KMS-11 (cell line): ENCODE data around the gene MAN2B2.

Experiments
- H2AFZ ChIP-seq: fragments of 200-600 bp; sonication (generic); 2 replicates; pipeline ENCODE4 v1.6.1; 2016; ENCODE audit warnings: antibody characterized with exemption, mixed run types, low read depth
- H3K27ac ChIP-seq: fragments of 200-600 bp; sonication (generic); 2 replicates; pipeline ENCODE4 v1.6.1; 2016; ENCODE audit warnings: mild to moderate bottlenecking, mixed run types
- H3K27me3 ChIP-seq: fragments of 200-600 bp; sonication (generic); 2 replicates; pipeline ENCODE4 v1.6.1; 2017; ENCODE audit warnings: mild to moderate bottlenecking, low read depth, mixed run types, moderate library complexity; ENCODE audit not compliant: insufficient read depth
- H3K36me3 ChIP-seq: fragments of 200-600 bp; sonication (generic); 2 replicates; pipeline ENCODE4 v1.6.1; 2017; ENCODE audit warnings: mild to moderate bottlenecking, mixed run types; ENCODE audit not compliant: insufficient read depth
- H3K4me1 ChIP-seq: fragments of 200-600 bp; sonication (generic); 2 replicates; pipeline ENCODE4 v1.6.1; 2016; ENCODE audit warnings: mild to moderate bottlenecking, low read depth, mixed run types; ENCODE audit not compliant: poor library complexity, severe bottlenecking
- H3K4me2 ChIP-seq: fragments of 200-600 bp; sonication (generic); 2 replicates; pipeline ENCODE4 v1.7.0; 2016; ENCODE audit warnings: mild to moderate bottlenecking, mixed run types
- H3K4me3 ChIP-seq: fragments of 200-600 bp; sonication (generic); IDR thresholded peaks from 2 replicates; pipeline ENCODE4 v1.6.1; 2017; ENCODE audit warnings: low read depth, low read length, mixed read lengths; ENCODE audit not compliant: insufficient read depth
- H3K79me2 ChIP-seq: fragments of 200-600 bp; sonication (generic); 2 replicates; pipeline ENCODE4 v1.6.1; 2016; ENCODE audit warnings: low read depth, mixed run types; ENCODE audit not compliant: insufficient read depth
- H3K9ac ChIP-seq: fragments of 200-600 bp; sonication (generic); 2 replicates; pipeline ENCODE4 v1.6.1; 2016; ENCODE audit warnings: mild to moderate bottlenecking, mixed run types
- H4K20me1 ChIP-seq: fragments of 200-600 bp; sonication (generic); 2 replicates; pipeline ENCODE4 v1.6.1; 2016; ENCODE audit warnings: mild to moderate bottlenecking, mixed run types; ENCODE audit not compliant: insufficient read depth
- CTCF ChIP-seq: fragments of 200-600 bp; sonication (generic); conservative IDR thresholded peaks from 2 replicates; pipeline ENCODE4 v1.6.1; 2017; ENCODE audit warnings: low read depth, mild to moderate bottlenecking, antibody characterized with exemption, low read length, moderate library complexity, mixed read lengths

The MAN2B2 gene

GRCh38 chr4:6542951-6543350 lies 32.0 kb upstream of the MAN2B2 start:
- no peak overlapping the region for H2AFZ ChIP-seq
- no peaks in the 10 kb centered on the region for H3K79me2 ChIP-seq
- H4K20me1 ChIP-seq: no peaks in the 10 kb centered on the region
- no peak overlapping the region for H3K27ac ChIP-seq
- no peak for TF ChIP-seq CTCF
- no peak overlapping the region for H3K4me2 ChIP-seq
- H3K4me1 ChIP-seq: no peaks in the 10 kb centered on the region
- H3K27me3 ChIP-seq: peaks cover 4% of the 10 kb centered on the region; the same call in 1 of the 2 replicates
- H3K4me3 ChIP-seq: no peak overlapping the region
- H3K9ac ChIP-seq: no peak overlapping the region
- no peaks in the 10 kb centered on the region for H3K36me3 ChIP-seq

GRCh38 chr4:6546091-6546490 lies 28.9 kb upstream of the MAN2B2 start:
- H4K20me1 ChIP-seq: no peaks in the 10 kb centered on the region
- no peak overlapping the region for H2AFZ ChIP-seq
- no peak overlapping the region for H3K4me3 ChIP-seq
- H3K27me3 ChIP-seq: peaks cover 2% of the 10 kb centered on the region; the same call in 1 of the 2 replicates
- TF ChIP-seq CTCF: no peak
- no peak overlapping the region for H3K9ac ChIP-seq
- H3K27ac ChIP-seq: no peak overlapping the region
- H3K36me3 ChIP-seq: no peaks in the 10 kb centered on the region
- H3K79me2 ChIP-seq: no peaks in the 10 kb centered on the region
- no peaks in the 10 kb centered on the region for H3K4me1 ChIP-seq
- no peak overlapping the region for H3K4me2 ChIP-seq

GRCh38 chr4:6546681-6547447 lies 28.1 kb upstream of the MAN2B2 start:
- Histone ChIP-seq H3K4me3 (no peak overlapping the region), H3K4me1 (no peaks in the 10 kb centered on the region), H3K4me2 (no peak overlapping the region), H3K27me3 (peaks cover 2% of the 10 kb centered on the region; the same call in 1 of the 2 replicates), H4K20me1 (no peaks in the 10 kb centered on the region), H3K36me3 (no peaks in the 10 kb centered on the region), H3K79me2 (no peaks in the 10 kb centered on the region), H3K27ac (no peak overlapping the region), H3K9ac (no peak overlapping the region), H2AFZ (no peak overlapping the region)
- TF ChIP-seq CTCF: peak; percentile 94

- no peak for TF ChIP-seq CTCF
- Histone ChIP-seq H3K79me2 (no peaks in the 10 kb centered on the region), H3K4me1 (no peaks in the 10 kb centered on the region), H4K20me1 (no peaks in the 10 kb centered on the region), H3K4me3 (no peak overlapping the region), H3K9ac (no peak overlapping the region), H3K27ac (no peak overlapping the region), H3K4me2 (no peak overlapping the region), H3K36me3 (no peaks in the 10 kb centered on the region), H2AFZ (no peak overlapping the region), H3K27me3 (peaks cover 2% of the 10 kb centered on the region; the same call in 1 of the 2 replicates)
Observed at GRCh38 chr4:6548201-6548881, 26.6 kb upstream of the MAN2B2 start.
